ENCODE measurements around the gene NCKIPSD. TPM values are rescaled to one million over a fixed set of nuclear protein-coding genes. Genes with fewer than 3 reads are reported as not detected.
A peak's percentile ranks its signal among the peaks of the same experiment; 100 is the strongest.

Gene NCKIPSD
- total RNA-seq, 6 experiments from 2014 or later: 20.5 to 27.3 (median 23.0) TPM

GRCh38 chr3:48708481-48708889 lies 22.8 kb upstream of the NCKIPSD start:
- Mint-ChIP-seq H3K27ac (peak overlapping the region; percentile 88), H3K4me1 (ENCODE audit: low read depth) (peaks cover 39% of the 10 kb centered on the region), H3K27me3 (ENCODE audit: insufficient read depth) (peaks cover 5% of the 10 kb centered on the region; the same call in 1 of the 2 replicates), H3K4me3 (peak overlapping the region; percentile 62), H3K36me3 (ENCODE audit: low read depth) (peaks cover 35% of the 10 kb centered on the region), H3K9me3 (no peaks in the 10 kb centered on the region)
- peak; percentile 45 for DNase-seq
- no peak for TF ChIP-seq CTCF (IDR thresholded peaks at IDR 0.05)

GRCh38 chr3:48707157-48707556 lies 21.4 kb upstream of the NCKIPSD start:
- peaks cover 5% of the 10 kb centered on the region; the same call in 1 of the 2 replicates for H3K27me3 Mint-ChIP-seq (ENCODE audit: insufficient read depth)
- H3K27ac Mint-ChIP-seq: no peak overlapping the region; the same call in 1 of the 2 replicates
- peaks cover 45% of the 10 kb centered on the region for H3K36me3 Mint-ChIP-seq (ENCODE audit: low read depth)
- H3K4me1 Mint-ChIP-seq (ENCODE audit: low read depth): peaks cover 47% of the 10 kb centered on the region
- TF ChIP-seq CTCF (IDR thresholded peaks at IDR 0.05): no peak
- no peak for DNase-seq
- no peaks in the 10 kb centered on the region for H3K9me3 Mint-ChIP-seq
- H3K4me3 Mint-ChIP-seq: no peak overlapping the region

- no peak for DNase-seq
- no peak overlapping the region for H3K4me3 Mint-ChIP-seq
- H3K27ac Mint-ChIP-seq: no peak overlapping the region; the same call in 1 of the 2 replicates
- H3K36me3 Mint-ChIP-seq (ENCODE audit: low read depth): peaks cover 31% of the 10 kb centered on the region
- H3K9me3 Mint-ChIP-seq: no peaks in the 10 kb centered on the region
- H3K4me1 Mint-ChIP-seq (ENCODE audit: low read depth): peaks cover 27% of the 10 kb centered on the region
- no peaks in the 10 kb centered on the region for H3K27me3 Mint-ChIP-seq (ENCODE audit: insufficient read depth)
- no peak for TF ChIP-seq CTCF (IDR thresholded peaks at IDR 0.05)
Measured at GRCh38 chr3:48702320-48702920, 16.7 kb upstream of the NCKIPSD start.

- H3K27me3 Mint-ChIP-seq (ENCODE audit: insufficient read depth): no peaks in the 10 kb centered on the region
- no peak overlapping the region for H3K27ac Mint-ChIP-seq
- peaks cover 32% of the 10 kb centered on the region for H3K36me3 Mint-ChIP-seq (ENCODE audit: low read depth)
- H3K9me3 Mint-ChIP-seq: no peaks in the 10 kb centered on the region
- no peak overlapping the region for H3K4me3 Mint-ChIP-seq
- no peak for DNase-seq
- TF ChIP-seq CTCF (IDR thresholded peaks at IDR 0.05): no peak
- H3K4me1 Mint-ChIP-seq (ENCODE audit: low read depth): peaks cover 35% of the 10 kb centered on the region
Measured at GRCh38 chr3:48700731-48701405, 15.2 kb upstream of the NCKIPSD start.

GRCh38 chr3:48698891-48699290 lies 13.2 kb upstream of the NCKIPSD start:
- no peak overlapping the region for H3K4me3 Mint-ChIP-seq
- H3K36me3 Mint-ChIP-seq (ENCODE audit: low read depth): peaks cover 33% of the 10 kb centered on the region
- no peak for TF ChIP-seq CTCF (IDR thresholded peaks at IDR 0.05)
- no peaks in the 10 kb centered on the region for H3K9me3 Mint-ChIP-seq
- DNase-seq: no peak
- H3K27me3 Mint-ChIP-seq (ENCODE audit: insufficient read depth): peaks cover 4% of the 10 kb centered on the region; the same call in 1 of the 2 replicates
- no peak overlapping the region for H3K27ac Mint-ChIP-seq
- peaks cover 49% of the 10 kb centered on the region for H3K4me1 Mint-ChIP-seq (ENCODE audit: low read depth)

Data from HFFc6 (cell line).